Colonic mucosa (tissue), 4 donors: ENCODE data around the gene METAP1D. TPM values are rescaled to one million over a fixed set of nuclear protein-coding genes. Genes with fewer than 3 reads are reported as not detected.

Experiments used
- DNase-seq: peaks from one replicate; pipeline ENCODE4 v3.0.0-alpha.2; 2020
- H3K27ac ChIP-seq: fragments of 200-600 bp; one replicate; pipeline ENCODE4 v1.8.0; 2021
- H3K27me3 ChIP-seq: fragments of 200-600 bp; one replicate; pipeline ENCODE4 v1.8.0; 2021
- H3K36me3 ChIP-seq: fragments of 200-600 bp; one replicate; pipeline ENCODE4 v1.8.0; 2021
- H3K4me1 ChIP-seq: fragments of 200-600 bp; one replicate; pipeline ENCODE4 v1.8.0; 2021; ENCODE audit warnings: mild to moderate bottlenecking
- H3K4me3 ChIP-seq: fragments of 200-600 bp; one replicate; pipeline ENCODE4 v1.8.0; 2021
- H3K9ac ChIP-seq, 2 donors: one replicate each; pipeline ENCODE4 v1.7.0; 2013; ENCODE audit warnings: control low read depth in 2 of 2, low read depth in 2 of 2, low read length in 2 of 2
- H3K9me3 ChIP-seq: fragments of 200-600 bp; one replicate; pipeline ENCODE4 v1.8.0; 2021
- CTCF ChIP-seq: fragments of 200-600 bp; IDR thresholded peaks from one replicate; pipeline ENCODE4 v1.8.0; 2022; ENCODE audit warnings: antibody characterized with exemption, mild to moderate bottlenecking
- intact Hi-C: fragments of 100-400 bp; cut with DNase I; formaldehyde crosslinking; loops from one replicate; pipeline ENCODE4 v1.14.1; 2022
- total RNA-seq, 2 donors: library from RNA; stranded (reverse); fragmentation: NEBNext Ultra II Directional in 1 of 2; extraction: Animal tissue kit (Norgen Biotek cat#: 25700) in 1 of 2; gene quantifications; one replicate each; pipeline ENCODE4 v1.2.1, GENCODE V29; 2021
- donor health status: healthy.
- donor health status: DM: no; HTN: no; CAD: no.
- donor health status: DM: no; HTN: no; CAD: no.

METAP1D gene
- total RNA-seq, 2 donors from 2014 or later: 3.3 to 5.8 TPM

GRCh38 chr2:172011812-172012575, 12.2 kb downstream of the METAP1D start:
- Histone ChIP-seq H3K4me3 (no peak overlapping the region), H3K27me3 (no peaks in the 10 kb centered on the region), H3K9ac (no peak overlapping the region), H3K9me3 (no peaks in the 10 kb centered on the region), H3K27ac (no peak overlapping the region), H3K4me1 (no peaks in the 10 kb centered on the region), H3K36me3 (no peaks in the 10 kb centered on the region)
- TF ChIP-seq CTCF: no peak
- intact Hi-C loops: no loop called here
- DNase-seq: no peak

- no peaks in the 10 kb centered on the region for H3K27me3 ChIP-seq
- no peaks in the 10 kb centered on the region for H3K9me3 ChIP-seq
- no peaks in the 10 kb centered on the region for H3K36me3 ChIP-seq
- no peak overlapping the region for H3K4me3 ChIP-seq
- no peaks in the 10 kb centered on the region for H3K4me1 ChIP-seq
- no peak for DNase-seq
- no peak for TF ChIP-seq CTCF
- no peak overlapping the region for H3K9ac ChIP-seq
- H3K27ac ChIP-seq: no peak overlapping the region
- intact Hi-C loops: no loop called here
Observed at GRCh38 chr2:172012677-172013391, 13.1 kb downstream of the METAP1D start.

DNA sequence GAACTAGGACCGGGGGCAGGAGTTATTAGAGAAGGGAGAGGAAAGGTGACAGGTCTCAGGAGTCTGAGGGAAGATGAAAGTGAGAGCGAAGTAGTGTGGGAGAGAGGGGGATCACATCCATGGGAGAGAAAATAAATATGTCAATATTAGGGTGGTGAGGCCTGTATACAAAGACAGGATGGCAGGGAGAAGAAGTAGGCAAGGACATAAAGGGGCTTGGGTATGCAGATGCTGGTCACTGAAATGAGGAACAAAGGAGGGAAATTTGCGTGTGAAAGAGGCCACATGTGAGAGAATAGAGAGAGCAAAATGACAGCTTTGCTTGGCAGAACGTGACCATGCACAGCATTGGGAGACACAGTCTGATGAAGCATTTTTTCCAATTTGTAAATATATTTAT, 13.6 kb downstream of the METAP1D start:
- Histone ChIP-seq H3K4me3 (no peak overlapping the region), H3K9ac (no peak overlapping the region), H3K27ac (no peak overlapping the region), H3K4me1 (no peaks in the 10 kb centered on the region), H3K9me3 (no peaks in the 10 kb centered on the region), H3K27me3 (no peaks in the 10 kb centered on the region), H3K36me3 (no peaks in the 10 kb centered on the region)
- no peak for DNase-seq
- TF ChIP-seq CTCF: no peak
- intact Hi-C loops: no loop called here

- Histone ChIP-seq H3K4me1 (no peaks in the 10 kb centered on the region), H3K9me3 (no peaks in the 10 kb centered on the region), H3K27ac (no peak overlapping the region), H3K36me3 (no peaks in the 10 kb centered on the region), H3K4me3 (no peak overlapping the region), H3K9ac (no peak overlapping the region), H3K27me3 (no peaks in the 10 kb centered on the region)
- TF ChIP-seq CTCF: no peak
- no peak for DNase-seq
- intact Hi-C loops: no loop called here
Observed at GRCh38 chr2:172021074-172021931, 21.6 kb downstream of the METAP1D start.

- DNase-seq: no peak
- Histone ChIP-seq H3K9me3 (no peaks in the 10 kb centered on the region), H3K27me3 (no peaks in the 10 kb centered on the region), H3K9ac (no peak overlapping the region), H3K36me3 (no peaks in the 10 kb centered on the region), H3K4me3 (no peak overlapping the region), H3K4me1 (no peaks in the 10 kb centered on the region), H3K27ac (no peak overlapping the region)
- intact Hi-C loops: no loop called here
- no peak for TF ChIP-seq CTCF
Observed at GRCh38 chr2:172021955-172022354, 22.2 kb downstream of the METAP1D start.
